Sciatic nerve (tissue), 2 donors: ENCODE results near the gene FLOT2. TPM values are rescaled to one million over a fixed set of nuclear protein-coding genes. Genes with fewer than 3 reads are reported as not detected.
"Not testable (repeated sequence)": the region's sequence is repeated elsewhere in the genome, so short reads cannot be mapped to it uniquely, and the experiment has no call there.

ENCODE experiments used
- ATAC-seq: fragments of 200-7000 bp; cut with Tn5 transposase; one replicate; pipeline ENCODE4 v1.9.1; 2020; ENCODE audit warnings: mild to moderate bottlenecking, moderate library complexity
- DNase-seq: peaks from one replicate; pipeline ENCODE4 v3.0.0-alpha.2; 2020; ENCODE audit warnings: low spot score
- intact Hi-C: fragments of 100-400 bp; cut with DNase I; formaldehyde crosslinking; loops from one replicate; pipeline ENCODE4 v1.14.2; 2022
- total RNA-seq: library from RNA; stranded (reverse); fragmentation: NEBNext Ultra II Directional; extraction: Animal tissue kit (Norgen Biotek cat#: 25700); gene quantifications from one replicate; pipeline ENCODE4 v1.2.1, GENCODE V29; 2021
- donor health status: DM: no; HTN: no; CAD: no.
- donor health status: DM: no; HTN: no; CAD: no.

FLOT2 gene
- total RNA-seq, 1 donor from 2014 or later = 111 TPM

- no peak for ATAC-seq
- DNase-seq = no peak
- intact Hi-C loops = no loop called here
Observed at GRCh38 chr17:28879886-28880571, 17.5 kb downstream of the FLOT2 start.

DNA sequence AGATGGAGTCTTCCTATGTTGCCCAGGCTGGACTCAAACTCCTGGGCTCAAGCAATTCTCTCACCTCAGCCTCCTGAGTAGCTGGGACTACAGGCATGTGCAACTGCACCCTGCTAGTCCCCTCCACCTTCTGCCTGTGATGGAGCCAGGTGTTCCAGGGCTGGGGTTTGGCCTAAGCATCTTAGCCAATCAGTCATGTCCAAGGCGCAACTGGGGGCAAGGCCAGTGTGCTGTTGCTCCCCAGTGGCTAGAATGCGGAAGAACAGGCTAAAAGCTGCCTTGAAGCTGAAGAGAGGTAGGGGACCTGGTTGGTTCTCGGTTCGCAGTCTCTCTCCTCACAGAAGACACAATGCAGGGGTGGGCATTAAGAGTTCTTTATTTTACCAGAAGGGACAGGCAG is 18.6 kb downstream of the FLOT2 start:
- ATAC-seq (no peak), DNase-seq (no peak)
- intact Hi-C loops = no loop called here

- intact Hi-C loops = no loop called here
- ATAC-seq = no peak
- no peak for DNase-seq
Observed at GRCh38 chr17:28878158-28878910, 19.2 kb downstream of the FLOT2 start.

- DNase-seq, intact Hi-C loops, ATAC-seq: not testable (repeated sequence)
Observed at GRCh38 chr17:28877150-28877711, 20.3 kb downstream of the FLOT2 start.

DNA sequence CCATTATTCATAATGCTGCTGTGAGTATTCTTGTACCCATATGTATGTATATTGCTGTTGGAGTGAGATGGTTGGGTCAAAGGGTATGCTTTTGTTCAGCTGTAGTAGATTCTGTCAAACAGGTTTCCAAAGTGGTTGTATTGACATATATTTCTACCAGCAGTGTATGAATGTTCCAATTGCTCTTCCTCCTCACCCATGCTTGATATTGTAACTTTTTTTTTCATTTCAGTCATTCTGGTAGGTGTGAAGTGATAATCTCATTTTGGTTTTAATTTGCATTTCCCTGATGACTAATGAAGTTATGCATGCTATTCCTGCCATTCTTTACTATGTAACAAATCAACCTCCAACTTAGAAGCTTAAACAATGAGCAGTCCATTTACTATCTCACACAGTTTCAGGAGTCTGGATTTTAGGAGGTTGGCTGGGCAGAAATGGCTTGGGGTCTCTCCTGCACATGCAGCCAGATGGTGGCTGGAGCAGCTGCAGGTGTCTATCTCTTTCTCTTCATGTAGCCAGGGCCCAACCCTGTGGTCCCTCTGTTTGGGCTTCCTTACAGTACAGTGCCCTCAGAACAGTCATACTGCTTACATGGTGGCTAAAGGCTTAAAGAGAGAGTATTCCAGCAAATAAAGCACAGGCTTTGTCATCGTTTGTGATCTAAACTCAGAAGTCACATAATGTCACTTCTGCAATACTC is 21.5 kb downstream of the FLOT2 start:
- ATAC-seq = no peak
- intact Hi-C loops = no loop called here
- no peak for DNase-seq

DNA sequence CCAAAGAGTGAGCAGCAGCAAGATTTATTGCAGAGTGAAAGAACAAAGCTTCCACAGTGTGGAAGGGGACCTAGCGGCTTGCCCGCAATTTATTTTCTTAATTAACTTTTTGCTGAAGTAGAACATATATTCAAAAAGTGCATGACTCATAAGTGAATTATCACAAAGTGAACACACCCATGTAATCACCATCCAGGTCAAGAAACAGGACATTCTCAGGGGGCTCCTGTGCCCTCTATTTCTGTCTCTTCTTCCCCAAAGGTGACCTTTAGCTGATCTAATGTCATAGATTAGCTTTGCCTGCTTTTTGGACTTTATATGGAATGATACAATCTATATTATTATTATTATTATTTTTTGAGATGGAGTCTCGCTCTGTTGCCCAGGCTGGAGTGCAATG is 22.8 kb downstream of the FLOT2 start:
- ATAC-seq (no peak), DNase-seq (no peak)
- intact Hi-C loops = no loop called here

DNA sequence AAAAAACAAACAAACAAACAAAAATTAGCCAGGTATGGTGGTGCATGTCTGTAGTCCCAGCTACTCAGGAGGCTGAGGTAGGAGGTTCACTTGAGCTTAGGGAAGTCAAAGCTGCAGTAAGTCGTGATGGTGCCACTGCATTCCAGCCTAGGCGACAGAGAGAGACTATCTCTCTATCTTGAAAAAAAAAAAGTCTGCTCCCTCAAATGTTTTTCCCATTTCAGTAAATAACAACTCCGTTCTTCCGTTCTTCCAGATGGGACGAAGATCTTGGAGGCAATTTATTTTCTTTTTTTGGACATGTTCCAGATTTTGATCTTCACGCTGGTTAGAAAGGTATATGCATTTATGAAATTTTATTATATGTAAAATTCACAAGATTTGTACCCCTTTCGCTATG is 23.7 kb downstream of the FLOT2 start:
- intact Hi-C loops = no loop called here
- no peak for DNase-seq
- no peak for ATAC-seq

GRCh38 chr17:28871056-28871579 is 26.4 kb downstream of the FLOT2 start:
- DNase-seq (no peak), ATAC-seq (no peak)
- intact Hi-C loops = no loop called here

GRCh38 chr17:28867276-28867675 is 30.3 kb downstream of the FLOT2 start:
- DNase-seq = no peak
- intact Hi-C loops = no loop called here

GRCh38 chr17:28865946-28866752 is 31.4 kb downstream of the FLOT2 start:
- no peak for DNase-seq
- ATAC-seq = no peak

More at GRCh38 chr17:28867276-28867675, 30.3 kb downstream of the FLOT2 start:
- no peak for ATAC-seq

DNA sequence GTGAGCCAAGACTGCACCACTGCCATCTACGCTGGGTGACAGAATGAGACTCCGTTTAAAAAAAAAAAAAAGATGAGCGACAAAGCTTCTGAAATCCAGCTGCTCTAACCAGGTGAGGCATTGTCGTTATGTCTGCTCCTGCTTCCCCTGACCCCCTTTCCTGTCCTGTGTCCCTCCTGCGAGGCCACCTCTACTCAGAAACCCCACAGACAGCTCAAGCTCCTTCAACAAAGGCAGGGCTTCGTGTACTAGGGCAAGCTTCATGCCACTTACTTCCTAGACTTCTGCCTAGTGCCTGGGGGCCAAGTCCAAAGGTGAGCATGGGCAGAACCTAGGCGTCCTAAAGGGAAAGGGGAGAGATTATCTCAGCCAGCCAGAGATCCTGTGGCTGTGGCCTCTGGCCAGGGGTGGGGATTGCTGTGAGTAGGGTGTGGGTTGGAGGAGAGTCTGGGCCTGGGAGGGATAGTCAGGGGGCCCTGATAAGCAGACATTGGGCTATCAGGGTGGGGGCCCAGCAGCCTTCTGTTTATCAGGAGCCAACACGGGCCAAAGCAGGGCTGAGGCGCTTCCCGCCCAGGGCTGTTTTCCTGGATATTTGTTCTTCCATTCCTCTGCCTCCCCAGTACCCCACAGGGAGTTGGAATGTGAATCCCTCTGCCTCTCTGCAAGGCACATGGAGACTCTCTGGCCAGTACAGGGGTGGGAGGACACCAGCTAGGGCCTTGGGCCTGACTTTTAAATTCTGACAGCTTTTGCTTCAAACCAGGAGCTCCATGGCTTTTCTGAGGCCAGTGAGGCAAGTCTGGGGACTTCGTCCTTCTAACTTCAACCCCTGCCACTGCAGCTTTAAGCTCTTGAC is 32.3 kb downstream of the FLOT2 start:
- intact Hi-C loops = no loop called here
- DNase-seq (no peak), ATAC-seq (no peak)

More at GRCh38 chr17:28865946-28866752, 31.4 kb downstream of the FLOT2 start:
- intact Hi-C loops = no loop called here

GRCh38 chr17:28863953-28864352 is 33.6 kb downstream of the FLOT2 start:
- ATAC-seq = no peak
- no peak for DNase-seq
- intact Hi-C loops = no loop called here

DNA sequence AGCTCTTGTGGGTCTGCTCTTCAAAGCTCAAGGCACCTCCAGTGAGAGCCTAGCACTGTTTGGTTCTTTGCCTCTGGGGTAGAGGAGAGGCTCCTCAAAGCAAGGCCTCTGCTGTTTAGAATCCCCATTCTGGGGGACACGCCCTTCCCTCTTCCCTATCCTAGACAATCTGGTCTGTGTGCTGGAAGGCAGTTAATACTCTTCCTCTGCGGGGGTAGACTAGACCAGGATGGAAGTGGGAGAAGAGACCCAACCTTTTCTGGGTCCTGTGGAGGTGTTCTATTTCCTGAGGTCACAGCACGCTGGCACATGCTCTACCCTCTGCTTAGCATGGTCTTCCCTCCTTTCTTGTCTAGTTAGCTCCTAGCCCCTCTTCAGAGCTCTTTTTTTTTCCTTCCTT is 35.0 kb downstream of the FLOT2 start:
- ATAC-seq (no peak), DNase-seq (no peak)
- intact Hi-C loops = no loop called here

DNA sequence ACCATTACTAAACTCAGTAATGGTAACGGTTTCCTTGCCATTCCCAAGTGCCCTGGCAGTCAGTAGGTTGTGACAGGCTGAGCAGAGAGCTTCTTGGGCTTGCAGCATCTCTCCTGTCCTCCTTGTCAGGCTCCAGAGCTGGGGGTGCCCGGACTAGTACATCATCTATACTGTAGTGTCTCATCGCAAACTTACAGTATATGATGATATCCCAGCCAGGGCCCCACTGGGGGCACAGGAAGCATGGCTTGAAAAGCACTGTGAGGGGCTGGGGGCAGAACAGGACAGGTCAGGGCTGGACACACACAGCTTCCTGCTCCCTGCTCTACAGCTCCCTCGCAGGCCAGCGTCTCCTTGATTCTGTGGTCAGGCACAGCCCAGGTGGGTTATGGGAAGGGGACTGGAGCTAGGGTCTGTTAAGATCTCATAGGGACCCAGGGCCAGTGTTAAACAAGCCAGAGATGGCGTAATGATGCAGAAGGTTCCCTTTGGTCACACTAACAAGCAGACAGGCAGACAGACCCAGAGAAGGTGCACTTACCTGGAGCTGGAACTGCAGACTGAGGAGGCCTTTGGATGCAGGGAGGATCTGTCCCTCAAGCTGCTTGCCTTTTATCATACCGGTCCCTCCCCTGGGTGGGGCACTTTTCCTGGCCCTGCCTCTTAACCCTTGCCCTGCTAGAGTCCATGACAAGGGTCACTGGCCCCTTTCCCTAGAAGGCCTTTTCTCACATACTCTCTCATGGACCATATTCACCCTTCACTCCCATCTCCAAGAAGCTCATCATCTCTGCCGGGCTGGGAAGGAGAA is 35.9 kb downstream of the FLOT2 start:
- intact Hi-C loops = no loop called here
- no peak for ATAC-seq

DNA sequence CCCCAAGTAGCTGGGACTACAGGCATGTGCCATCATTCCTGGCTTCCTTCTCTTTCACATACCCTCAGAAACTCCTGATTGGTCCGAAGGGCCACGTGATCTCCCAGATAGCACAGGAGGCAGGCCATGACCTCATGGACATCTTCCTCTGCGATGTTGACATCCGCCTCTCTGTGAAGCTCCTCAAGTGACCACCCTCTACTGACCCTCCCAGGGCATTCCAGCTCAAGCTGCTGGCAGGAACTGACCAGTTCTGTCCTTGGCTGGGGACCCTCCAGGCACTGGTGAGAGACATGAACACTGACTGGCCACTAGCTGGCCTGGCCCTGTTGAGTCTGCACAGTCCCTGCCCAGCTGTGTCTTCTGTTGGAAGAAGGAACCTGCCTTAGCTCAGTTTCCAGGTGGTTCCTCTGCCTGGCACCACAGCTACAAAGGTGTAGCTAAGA is 37.1 kb downstream of the FLOT2 start:
- DNase-seq (no peak), ATAC-seq (no peak)
- intact Hi-C loops = no loop called here

More for the DNA sequence above, 35.9 kb downstream of the FLOT2 start:
- no peak for DNase-seq

DNA sequence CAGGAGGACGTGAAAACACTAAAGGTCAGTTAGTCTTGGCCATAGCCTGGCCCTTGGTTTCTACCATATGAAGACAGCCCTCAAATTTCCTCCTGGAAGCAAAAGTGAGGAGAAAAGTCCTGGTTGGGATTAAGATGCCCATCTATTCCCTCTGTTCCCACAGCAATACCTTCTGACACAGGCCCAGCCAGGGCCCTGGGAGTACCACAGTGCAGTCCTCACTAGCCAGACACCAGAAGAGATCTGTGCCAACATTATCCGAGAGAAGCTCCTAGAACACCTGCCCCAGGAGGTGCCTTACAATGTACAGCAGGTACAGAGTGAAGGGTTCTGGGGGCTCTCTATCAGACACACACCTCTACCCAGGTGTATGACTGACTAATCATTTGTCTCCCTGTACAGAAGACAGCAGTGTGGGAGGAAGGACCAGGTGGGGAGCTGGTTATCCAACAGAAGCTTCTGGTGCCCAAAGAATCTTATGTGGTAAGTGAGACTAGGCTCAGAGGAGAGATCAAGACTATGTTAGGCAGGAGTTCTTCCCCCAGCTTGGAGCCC is 38.7 kb downstream of the FLOT2 start:
- no peak for ATAC-seq
- intact Hi-C loops = no loop called here
- no peak for DNase-seq
